ENCODE data around the gene RP9.

RP9 gene

GRCh38 chr7:33109005-33109757 lies at the start of gene RP9 (continued):
- TF ChIP-seq ZNF416 (tag by site-specific recombination; IDR thresholded peaks at IDR 0.05) (no peak), ZNF280C (tag by site-specific recombination; IDR thresholded peaks at IDR 0.05) (no peak), ZNF148 (tag by site-specific recombination; IDR thresholded peaks at IDR 0.05; ENCODE audit: borderline replicate concordance) (no peak), BCL6B (tag by site-specific recombination; IDR thresholded peaks at IDR 0.05) (no peak), ZSCAN30 (tag by site-specific recombination; IDR thresholded peaks at IDR 0.05) (peak; percentile 36; the same call in 1 of the 2 replicates), ZBTB8A (tag by site-specific recombination; IDR thresholded peaks at IDR 0.05) (peak; percentile 87), ZNF571 (tag by site-specific recombination; IDR thresholded peaks at IDR 0.05) (no peak), ZNF391 (tag by site-specific recombination; IDR thresholded peaks at IDR 0.05; ENCODE audit: borderline replicate concordance, low read depth) (no peak), ZNF660 (tag by site-specific recombination; IDR thresholded peaks at IDR 0.05) (0 out of 2 replicates have a peak, but pooled peaks have one; percentile 10), ZNF10 (tag by site-specific recombination; IDR thresholded peaks at IDR 0.05) (no peak), ZNF274 (IDR thresholded peaks at IDR 0.05; ENCODE audit: low read length) (no peak), ZNF274 (tag by site-specific recombination; IDR thresholded peaks at IDR 0.05; ENCODE audit: borderline replicate concordance) (no peak), KLF1 (tag by site-specific recombination; IDR thresholded peaks at IDR 0.05) (peak; percentile 82), ZSCAN5A (tag by site-specific recombination; IDR thresholded peaks at IDR 0.05) (no peak), ZFP41 (tag by site-specific recombination; IDR thresholded peaks at IDR 0.05; ENCODE audit: borderline replicate concordance) (no peak), ZNF16 (tag by site-specific recombination; IDR thresholded peaks at IDR 0.05; ENCODE audit: low read depth) (no peak), ZNF112 (tag by site-specific recombination; IDR thresholded peaks at IDR 0.05) (no peak), KLF7 (tag by site-specific recombination; IDR thresholded peaks at IDR 0.05; ENCODE audit: borderline replicate concordance) (peak; percentile 37; the same call in 1 of the 2 replicates), ZNF211 (tag by site-specific recombination; IDR thresholded peaks at IDR 0.05; ENCODE audit: low read depth) (no peak), YY1 (tag by site-specific recombination; IDR thresholded peaks at IDR 0.05) (peak; percentile 52; the same call in 1 of the 2 replicates), PRDM1 (tag by site-specific recombination; IDR thresholded peaks at IDR 0.05) (no peak), ZNF521 (tag by site-specific recombination; IDR thresholded peaks at IDR 0.05) (no peak)

All from HEK293 (cell line).